Amniotic epithelial cell (primary cell): Measurements from ENCODE around the gene COX17.
A peak's percentile ranks its signal among the peaks of the same experiment; 100 is the strongest.

Experiments used
- DNase-seq: peaks from one replicate; pipeline ENCODE4 v3.0.0-alpha.2; 2010; ENCODE audit warnings: low read depth

COX17 gene

GRCh38 chr3:119675188-119675874 is 1.9 kb downstream of the COX17 start:
- DNase-seq, result no peak

- DNase-seq, result no peak
Measured at GRCh38 chr3:119673875-119674274, 3.3 kb downstream of the COX17 start.

GRCh38 chr3:119672776-119673175 is 4.4 kb downstream of the COX17 start:
- DNase-seq, result no peak

- no peak for DNase-seq
Measured at GRCh38 chr3:119669906-119670570, 7.2 kb downstream of the COX17 start.

DNA sequence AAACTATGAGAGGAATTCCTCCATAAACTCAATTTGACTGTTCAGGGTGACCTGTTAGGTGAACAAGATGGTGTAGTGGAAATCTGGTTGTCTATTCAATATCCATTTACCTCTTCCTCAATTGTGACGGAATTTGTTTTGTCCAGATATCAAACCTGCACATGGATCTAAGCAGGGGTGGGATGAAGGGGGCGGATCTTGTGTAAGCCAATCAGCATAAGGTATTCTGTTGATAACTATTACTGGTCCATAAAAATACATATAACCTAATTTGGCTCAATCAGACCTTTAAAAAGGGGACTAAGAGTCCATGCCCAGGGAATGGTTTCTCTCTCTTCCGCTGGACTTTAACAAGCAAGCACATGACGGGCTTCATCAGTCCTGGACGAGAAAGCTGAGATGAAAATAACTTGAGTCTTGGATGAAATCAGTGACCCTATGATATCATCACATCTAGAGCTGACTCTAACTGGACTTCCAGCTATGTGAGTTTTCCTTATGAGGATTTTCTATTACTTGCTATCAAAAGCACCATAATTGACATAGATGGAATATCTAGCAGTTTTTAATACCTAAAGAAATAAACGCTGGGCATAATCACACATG is 11.1 kb downstream of the COX17 start:
- no peak for DNase-seq

DNA sequence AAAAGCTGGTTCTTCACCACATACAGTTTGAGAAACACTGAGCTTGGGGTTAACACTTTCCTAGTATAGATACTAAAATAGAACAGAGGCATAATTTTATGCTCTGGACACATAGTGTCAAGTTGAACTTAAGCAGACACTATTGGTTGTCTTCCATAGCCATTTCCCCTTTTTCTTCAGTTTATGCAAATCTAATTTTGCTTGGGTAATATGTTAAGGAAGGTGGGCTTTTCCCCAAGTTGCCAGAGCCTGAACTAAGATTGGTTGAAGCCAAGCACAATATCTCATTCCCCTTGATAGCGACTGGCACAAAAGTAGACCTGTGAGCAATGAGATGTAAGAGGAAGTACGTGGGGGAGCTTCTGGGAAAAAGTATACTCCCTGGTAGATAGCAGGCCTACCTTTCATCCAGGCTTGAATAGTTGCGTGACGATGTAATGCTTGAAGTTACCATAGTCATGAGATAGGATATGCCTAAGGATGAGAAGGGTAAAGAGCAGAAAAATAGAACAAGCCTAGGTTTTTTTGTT is 12.3 kb downstream of the COX17 start:
- peak; percentile 88 for DNase-seq

GRCh38 chr3:119664370-119664769 is 12.8 kb downstream of the COX17 start:
- no peak for DNase-seq

DNA sequence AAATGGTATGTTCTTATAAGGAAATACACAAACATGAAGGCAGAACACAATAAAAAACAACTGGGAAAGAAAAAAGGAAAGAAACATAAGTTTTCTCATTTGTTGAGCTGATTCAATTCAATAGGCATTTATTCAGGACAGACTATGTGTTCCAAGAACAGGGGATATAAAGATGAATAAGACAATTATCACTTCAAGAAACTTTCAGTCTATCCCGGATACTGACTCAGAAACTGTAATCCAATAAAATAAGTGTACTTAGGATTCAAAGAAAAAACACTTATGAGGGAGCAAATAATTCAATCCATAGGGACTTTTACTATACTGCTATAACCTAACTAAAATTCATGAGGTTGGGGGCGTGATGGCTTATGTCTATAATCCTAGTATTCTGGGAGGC is 13.3 kb downstream of the COX17 start:
- peak; percentile 34 for DNase-seq

- DNase-seq, result peak; percentile 38
Measured at GRCh38 chr3:119662604-119663373, 14.4 kb downstream of the COX17 start.

GRCh38 chr3:119660474-119661440 is 16.4 kb downstream of the COX17 start, which contains the start of gene POPDC2:
Gene POPDC2 (minus strand): TSS chr3:119660589. CDS start chr3:119660423, 166 bp downstream.
- peak; percentile 62 for DNase-seq

- no peak for DNase-seq
Measured at GRCh38 chr3:119659606-119660291, 17.5 kb downstream of the COX17 start.

DNA sequence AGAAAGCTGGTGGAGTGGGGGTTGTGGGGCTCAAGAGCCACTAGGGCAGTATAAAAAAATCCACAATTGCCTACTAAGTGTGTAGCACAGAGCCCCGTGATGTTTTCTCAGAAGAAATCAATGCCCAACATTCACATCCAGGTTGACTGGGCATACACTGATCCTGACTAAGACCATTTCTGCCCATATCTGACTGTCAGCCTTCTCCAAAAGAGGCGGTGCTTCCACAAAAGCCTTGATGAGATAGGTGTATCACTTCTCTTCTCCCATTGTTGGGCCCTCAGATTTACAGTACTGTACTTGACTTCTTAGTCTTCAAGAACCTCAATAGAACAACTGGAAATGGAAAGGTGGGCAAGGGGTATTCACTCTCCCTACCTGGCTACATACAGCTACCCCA is 18.2 kb downstream of the COX17 start:
- DNase-seq, result no peak

GRCh38 chr3:119657887-119658702 is 19.1 kb downstream of the COX17 start:
- no peak for DNase-seq

DNA sequence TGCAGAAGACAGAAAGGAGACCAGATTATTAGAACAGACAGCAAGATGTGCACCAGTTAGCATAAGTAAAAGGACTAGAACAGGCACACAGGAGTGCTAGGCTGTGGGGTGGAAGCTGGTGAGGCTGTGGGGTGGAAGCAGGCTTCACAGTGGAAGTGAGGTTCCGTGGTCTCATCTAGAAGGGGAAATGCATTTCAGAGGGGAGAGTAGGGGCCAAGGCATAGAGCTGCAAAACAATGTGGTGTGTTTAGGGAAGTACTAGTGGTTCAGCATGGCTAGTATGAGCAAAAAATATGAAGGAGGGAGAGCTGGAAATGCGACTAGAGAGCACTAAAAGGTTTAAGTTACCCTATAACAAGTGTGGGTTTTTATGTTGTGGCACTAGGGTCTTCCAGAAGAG is 23.3 kb downstream of the COX17 start:
- DNase-seq, result no peak

- DNase-seq, result no peak
Measured at GRCh38 chr3:119652306-119653033, 24.7 kb downstream of the COX17 start.

DNA sequence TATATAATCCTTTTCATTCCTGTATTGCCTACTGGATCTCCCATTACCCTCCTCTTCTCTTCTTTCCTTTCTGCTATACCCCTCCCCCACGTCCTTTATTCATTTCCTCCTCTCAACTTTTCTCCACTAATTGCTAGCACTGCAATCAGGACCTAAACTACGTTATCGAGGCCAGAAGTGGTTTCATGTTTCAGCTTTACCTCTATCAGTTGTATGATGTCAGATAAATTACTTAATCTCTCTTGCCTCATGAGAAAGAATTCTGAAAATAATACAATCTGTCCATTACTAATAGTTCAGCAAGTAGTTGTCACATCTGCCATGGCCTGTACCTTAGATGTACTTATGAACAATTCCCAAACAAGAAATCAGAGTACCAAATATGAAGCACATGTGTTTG is 27.4 kb downstream of the COX17 start:
- peak; percentile 69 for DNase-seq

GRCh38 chr3:119647843-119648575 is 29.2 kb downstream of the COX17 start:
- DNase-seq, result no peak

DNA sequence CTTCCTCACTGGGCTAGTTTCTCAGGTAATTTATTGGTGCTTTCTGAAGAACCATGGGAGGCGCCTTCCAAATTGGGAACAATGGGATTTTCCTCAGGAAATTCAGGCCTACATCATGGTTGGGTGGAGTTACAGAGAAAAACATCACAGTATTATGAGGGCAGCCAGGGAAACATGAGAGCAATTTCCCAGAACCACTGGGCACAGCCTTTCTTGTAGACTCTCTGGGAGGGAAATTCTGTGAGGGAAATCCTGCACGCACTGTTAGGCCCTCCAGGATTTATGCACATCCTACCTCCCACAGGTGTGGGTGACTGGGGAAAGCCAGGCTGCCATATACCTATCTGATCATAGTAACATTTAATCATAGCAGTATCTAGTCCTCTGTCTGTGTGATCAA is 30.0 kb downstream of the COX17 start:
- DNase-seq, result no peak
